ENCODE measurements around the gene DLG2.

GRCh38 chr11:84607975-84608836 lies 1018.9 kb downstream of the DLG2 start:
- TF ChIP-seq CTCF (IDR thresholded peaks at IDR 0.05; ENCODE audit: low read depth, low read length, poor library complexity, severe bottlenecking): no peak
- TF ChIP-seq EZH2phosphoT487 (IDR thresholded peaks at IDR 0.05; ENCODE audit: borderline replicate concordance, low read length): no peak

Measured in DOHH2 (cell line).